ENCODE measurements around the gene CASP9. TPM values are rescaled to one million over a fixed set of nuclear protein-coding genes. Genes with fewer than 3 reads are reported as not detected.
"Not testable (repeated sequence)": the region's sequence is repeated elsewhere in the genome, so short reads cannot be mapped to it uniquely, and the experiment has no call there.

The CASP9 gene
- total and polyA plus RNA-seq, 2 experiments from 2014 or later: 7.7 to 25.0 TPM

- H2AFZ ChIP-seq: no peak overlapping the region
- no peaks in the 10 kb centered on the region for H3K9me2 ChIP-seq (ENCODE audit: insufficient read depth)
- Mint-ChIP-seq H3K4me3 (no peak overlapping the region), H3K4me1 (no peaks in the 10 kb centered on the region; the same call in 2 of the 3 replicates), H3K9me3 (no peaks in the 10 kb centered on the region), H3K36me3 (ENCODE audit: low read depth) (peaks cover 15% of the 10 kb centered on the region; the same call in 2 of the 3 replicates), H3K27ac (no peak overlapping the region), H3K27me3 (ENCODE audit: insufficient read depth, low read depth, poor library complexity) (peaks cover 2% of the 10 kb centered on the region)
- H3F3A ChIP-seq (replicated peaks; ENCODE audit: low read depth): no peaks in the 10 kb centered on the region
- no peaks in the 10 kb centered on the region for H3K79me2 ChIP-seq (replicated peaks; ENCODE audit: insufficient read depth)
- DNase-seq (ENCODE audit: low spot score): no peak
- no peaks in the 10 kb centered on the region for H3K36me3 ChIP-seq (ENCODE audit: insufficient read depth)
- H3K27ac ChIP-seq (ENCODE audit: low read depth): no peak overlapping the region
- H3K4me1 ChIP-seq (ENCODE audit: insufficient read depth): no peaks in the 10 kb centered on the region
- H3K4me3 ChIP-seq: no peak overlapping the region
- H4K20me1 ChIP-seq (replicated peaks; ENCODE audit: insufficient read depth): no peaks in the 10 kb centered on the region; the same call in 1 of the 2 replicates
- TF ChIP-seq EZH2phosphoT487 (IDR thresholded peaks at IDR 0.05; ENCODE audit: unreplicated experiment) (no peak), ZNF462 (CRISPR knock-in tag; IDR thresholded peaks at IDR 0.05) (no peak), JUNB (IDR thresholded peaks at IDR 0.05; ENCODE audit: unreplicated experiment) (no peak), CTCF (conservative IDR thresholded peaks at IDR 0.05; ENCODE audit: low read depth in 2 of 2) (no peak), POLR2AphosphoS5 (IDR thresholded peaks at IDR 0.05; ENCODE audit: low read depth) (no peak), ZNF331 (CRISPR knock-in tag; IDR thresholded peaks at IDR 0.05; ENCODE audit: low read depth) (no peak), NANOG (IDR thresholded peaks at IDR 0.05; ENCODE audit: borderline replicate concordance) (no peak), ETS1 (IDR thresholded peaks at IDR 0.05) (no peak), ZNF114 (CRISPR knock-in tag; IDR thresholded peaks at IDR 0.05) (no peak), STAT1 (IDR thresholded peaks at IDR 0.05; ENCODE audit: unreplicated experiment) (no peak)
- ATAC-seq: no peak
- no peak overlapping the region for H3K4me2 ChIP-seq
- H3K27me3 ChIP-seq (ENCODE audit: insufficient read depth): no peaks in the 10 kb centered on the region
Observed at GRCh38 chr1:15485636-15486035, 38.4 kb downstream of the CASP9 start.

GRCh38 chr1:15484443-15484842, 39.6 kb downstream of the CASP9 start:
- H3K4me3 ChIP-seq, H3K4me1 Mint-ChIP-seq, H2AFZ ChIP-seq: not testable (repeated sequence)

More at GRCh38 chr1:15484443-15484842, 39.6 kb downstream of the CASP9 start:
- H4K20me1 ChIP-seq (replicated peaks; ENCODE audit: insufficient read depth); H3K36me3 Mint-ChIP-seq (ENCODE audit: low read depth); H3K79me2 ChIP-seq (replicated peaks; ENCODE audit: insufficient read depth); H3K4me3 Mint-ChIP-seq; H3K9me2 ChIP-seq (ENCODE audit: insufficient read depth); H3K4me1 ChIP-seq (ENCODE audit: insufficient read depth); H3K27me3 ChIP-seq (ENCODE audit: insufficient read depth); H3K27ac ChIP-seq (ENCODE audit: low read depth); H3K4me2 ChIP-seq; H3F3A ChIP-seq (replicated peaks; ENCODE audit: low read depth); H3K27me3 Mint-ChIP-seq (ENCODE audit: insufficient read depth, low read depth, poor library complexity); H3K36me3 ChIP-seq (ENCODE audit: insufficient read depth); DNase-seq (ENCODE audit: low spot score); H3K9me3 Mint-ChIP-seq; ATAC-seq; H3K27ac Mint-ChIP-seq: not testable (repeated sequence)
